Left lobe of liver (tissue), 2 donors: Measurements from ENCODE around the gene EHD4. TPM values are rescaled to one million over a fixed set of nuclear protein-coding genes. Genes with fewer than 3 reads are reported as not detected.

ENCODE experiments used
- ATAC-seq: fragments of 200-7000 bp; cut with Tn5 transposase; one replicate; pipeline ENCODE4 v1.9.1; 2020; ENCODE audit warnings: mild to moderate bottlenecking, moderate library complexity
- DNase-seq: peaks from one replicate; pipeline ENCODE4 v3.0.0-alpha.2; 2020; ENCODE audit warnings: low spot score
- total RNA-seq: library from RNA; stranded (reverse); gene quantifications from one replicate; pipeline ENCODE4 v1.2.1, GENCODE V29; 2021
- donor health status: DM: no; HTN: no; CAD: no; lungs with moderate emphysema.
- donor health status: DM: no; HTN: yes; CAD: no.

EHD4 gene
- total RNA-seq, 1 donor from 2014 or later, result 5.3 TPM

DNA sequence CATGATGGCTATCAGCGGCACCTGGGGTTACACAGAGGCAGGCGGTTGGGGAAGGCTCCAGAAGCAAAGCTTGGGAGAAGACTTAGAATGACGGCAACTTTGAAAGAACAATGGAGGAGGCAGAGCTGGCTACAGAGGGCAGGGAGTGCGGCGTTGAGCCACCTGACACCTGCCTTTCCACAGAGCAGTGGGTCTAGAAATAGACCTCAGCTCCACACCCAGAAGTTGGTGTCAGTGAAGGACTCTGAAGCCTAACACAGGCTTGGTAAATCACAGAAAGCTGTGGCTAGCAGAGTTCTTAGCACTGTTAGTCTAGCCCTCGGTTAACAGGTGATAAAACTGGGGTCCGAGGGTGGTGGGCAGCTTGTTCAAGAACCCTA lies 23.1 kb upstream of the EHD4 start:
- ATAC-seq, result no peak
- no peak for DNase-seq

DNA sequence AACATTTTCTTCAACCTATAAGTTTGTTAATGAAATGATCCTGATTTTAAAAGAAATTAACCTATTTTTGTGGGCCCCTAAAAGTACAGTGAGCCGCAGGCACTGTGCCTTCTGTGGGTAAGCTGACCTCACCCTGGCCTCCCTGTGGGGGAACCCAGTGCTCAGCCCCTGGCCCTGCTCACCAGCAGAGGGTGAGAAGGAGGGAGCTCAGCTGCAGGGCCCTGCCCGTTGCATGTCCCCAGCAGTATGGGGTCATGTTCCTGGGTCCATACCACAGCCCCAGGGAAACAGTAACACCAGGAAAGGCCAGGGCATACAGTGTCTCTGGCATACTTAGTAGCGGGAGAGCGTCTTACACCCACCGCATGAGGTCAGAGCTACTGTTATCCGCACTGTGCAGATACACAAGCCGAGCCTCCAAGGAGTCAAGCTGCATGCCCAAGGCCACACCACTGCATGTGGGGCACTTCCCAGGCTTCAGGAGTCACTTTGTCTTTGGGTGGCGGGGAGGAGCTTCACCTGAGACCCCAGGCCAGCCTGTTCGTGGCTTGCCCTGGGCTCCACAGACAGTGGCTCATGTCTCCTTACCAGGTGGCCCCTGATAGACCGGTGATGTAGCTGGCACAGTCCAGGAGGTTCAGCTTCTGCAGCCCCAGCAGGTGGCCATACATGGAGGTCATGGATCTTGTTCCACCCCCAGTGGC lies 22.6 kb upstream of the EHD4 start:
- DNase-seq (no peak), ATAC-seq (no peak)

DNA sequence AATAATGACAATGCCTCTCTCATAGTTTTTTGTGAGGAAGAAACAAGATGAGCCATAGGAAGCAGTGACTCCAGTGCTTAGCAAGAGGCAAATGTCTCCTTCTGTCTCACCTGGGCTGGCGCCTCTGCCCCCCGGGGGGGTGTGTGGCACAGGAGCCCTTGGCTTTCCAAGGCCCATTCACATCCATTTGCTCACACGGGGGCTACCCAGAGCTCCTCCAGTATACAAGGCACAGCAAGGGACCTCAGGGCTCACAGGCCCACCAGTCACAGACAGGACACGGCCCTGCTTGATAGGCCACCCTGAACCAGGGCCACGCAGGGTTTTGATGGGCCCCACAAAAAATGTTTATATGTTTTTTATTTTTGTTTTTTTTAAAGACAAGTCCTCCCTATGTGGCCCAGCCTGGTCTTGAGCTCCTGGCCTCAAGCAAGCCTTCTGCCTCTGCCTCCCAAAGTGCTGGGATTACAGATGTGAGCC lies 21.9 kb upstream of the EHD4 start:
- ATAC-seq (no peak), DNase-seq (no peak)

DNA sequence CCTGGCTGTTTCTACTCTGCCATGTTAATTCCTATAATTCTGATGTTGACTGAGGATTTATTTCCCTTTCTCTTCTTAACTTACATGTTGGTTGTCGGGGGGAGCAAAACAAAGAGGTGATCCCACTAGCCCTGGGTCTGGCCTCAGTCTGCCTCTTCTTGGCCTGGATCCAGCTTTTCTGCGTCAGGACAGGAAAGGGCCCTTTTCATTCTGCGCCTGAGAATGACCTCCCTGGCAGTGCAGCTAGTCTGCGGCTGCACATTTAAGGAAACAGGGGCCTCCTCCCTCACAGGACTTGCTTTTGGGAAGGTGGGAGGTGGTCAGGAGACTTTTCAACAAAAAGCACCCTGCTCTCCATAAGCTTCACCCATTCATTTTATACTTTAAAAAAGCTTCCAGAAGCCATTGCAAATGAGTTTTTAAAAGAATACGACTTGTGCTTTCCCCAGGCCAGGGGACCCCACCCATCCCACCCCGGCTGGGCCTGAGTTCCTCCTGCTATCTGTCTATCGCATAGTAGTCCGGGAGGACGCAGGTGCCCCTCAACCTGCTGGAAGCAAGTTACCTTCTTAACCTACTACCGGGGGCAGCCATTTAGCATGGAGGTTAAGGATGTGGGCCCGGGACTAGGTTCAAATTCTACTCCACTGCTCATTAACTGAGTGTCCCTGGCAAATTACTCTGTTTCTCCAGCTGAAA lies 21.3 kb upstream of the EHD4 start:
- DNase-seq, result no peak

DNA sequence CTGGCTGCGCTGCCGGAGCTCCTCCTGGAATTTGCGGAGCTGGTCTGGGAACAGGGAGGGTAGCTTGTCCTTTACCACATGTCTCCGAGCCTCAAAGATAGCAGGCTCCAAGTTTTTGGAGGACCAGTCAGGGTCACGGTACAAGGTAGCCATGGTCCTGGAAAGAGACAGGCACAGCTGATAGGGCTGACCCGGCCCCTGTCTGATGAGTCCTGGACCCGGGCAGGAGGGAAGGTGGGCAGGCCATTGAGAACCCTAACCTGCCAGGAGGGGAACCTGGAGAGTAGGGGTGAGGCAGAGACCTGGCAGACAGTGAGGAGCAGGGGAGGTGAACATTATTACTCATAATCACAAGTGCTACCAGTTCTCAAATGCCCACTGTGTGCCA lies 20.4 kb upstream of the EHD4 start:
- no peak for ATAC-seq
- DNase-seq, result no peak

More for the DNA sequence above, 21.3 kb upstream of the EHD4 start:
- no peak for ATAC-seq

DNA sequence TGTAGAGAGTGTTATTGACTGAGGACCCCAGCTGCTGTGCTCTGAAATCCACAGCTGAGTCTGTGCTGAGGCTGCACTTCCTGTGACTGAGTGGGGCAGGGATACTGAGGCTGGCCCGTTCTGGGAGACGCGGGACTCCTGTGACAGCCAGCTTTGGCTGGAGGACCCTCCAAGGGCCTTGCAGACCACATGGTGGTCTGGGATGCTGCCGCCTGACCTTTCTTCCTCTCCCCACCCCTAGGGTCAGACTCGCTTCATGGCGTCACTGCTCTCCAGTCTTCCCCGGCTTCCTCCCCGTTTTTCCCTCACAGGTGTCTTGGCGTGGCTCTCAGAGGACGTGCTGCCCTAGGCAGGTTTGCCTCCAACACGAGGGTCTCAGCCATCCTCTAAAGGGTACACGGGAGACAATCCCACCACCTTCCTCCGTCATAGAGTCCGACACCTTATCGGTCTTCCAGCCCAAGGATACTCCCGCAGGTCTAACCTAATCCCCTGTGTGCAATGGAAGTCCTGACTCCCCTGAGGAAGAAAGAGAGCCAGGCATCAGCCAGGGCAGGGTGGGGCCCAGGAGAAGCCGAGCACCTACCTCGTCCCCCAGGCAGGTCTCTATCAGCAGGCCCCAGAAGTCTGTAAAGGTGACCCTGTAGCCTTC lies 19.9 kb upstream of the EHD4 start:
- DNase-seq (no peak), ATAC-seq (no peak)

DNA sequence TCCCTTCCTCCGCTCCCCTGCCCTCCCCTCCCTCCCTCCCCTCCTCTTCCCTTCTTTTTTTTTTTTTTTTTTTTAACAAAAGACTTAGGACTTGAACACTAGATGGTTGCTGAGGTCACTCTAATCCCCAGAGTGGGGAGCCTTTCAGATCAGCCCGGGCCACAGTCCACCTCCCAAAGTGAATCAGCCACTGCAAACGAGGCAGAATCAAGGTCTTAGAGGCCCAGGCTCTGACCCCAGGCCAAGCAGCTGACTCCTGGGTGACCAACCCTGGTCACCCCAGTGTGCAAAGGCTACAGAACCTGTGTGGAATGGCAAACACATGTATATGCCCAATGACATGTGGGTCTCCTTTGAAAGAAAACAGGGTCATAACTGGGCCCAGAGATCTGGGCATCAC lies 18.3 kb upstream of the EHD4 start:
- ATAC-seq, result no peak
- DNase-seq, result no peak

DNA sequence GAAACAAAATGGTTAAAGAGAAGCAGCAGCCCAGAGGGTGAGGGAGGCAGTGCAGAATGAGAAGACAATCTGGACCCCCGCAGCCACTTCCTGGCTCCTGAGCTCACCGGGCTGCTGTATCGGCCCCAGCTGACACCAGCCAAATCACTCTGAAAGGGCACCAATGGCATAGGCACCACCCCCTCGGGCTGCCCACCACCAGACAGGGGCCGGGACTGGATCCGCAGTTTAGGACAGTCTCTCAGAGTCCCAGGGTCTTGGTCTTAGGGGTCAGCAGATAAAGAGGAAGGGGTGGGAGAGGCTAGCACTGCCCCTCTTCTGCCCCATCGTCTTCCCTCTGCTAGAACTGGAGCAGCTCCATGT lies 17.9 kb upstream of the EHD4 start:
- ATAC-seq (no peak), DNase-seq (no peak)

DNA sequence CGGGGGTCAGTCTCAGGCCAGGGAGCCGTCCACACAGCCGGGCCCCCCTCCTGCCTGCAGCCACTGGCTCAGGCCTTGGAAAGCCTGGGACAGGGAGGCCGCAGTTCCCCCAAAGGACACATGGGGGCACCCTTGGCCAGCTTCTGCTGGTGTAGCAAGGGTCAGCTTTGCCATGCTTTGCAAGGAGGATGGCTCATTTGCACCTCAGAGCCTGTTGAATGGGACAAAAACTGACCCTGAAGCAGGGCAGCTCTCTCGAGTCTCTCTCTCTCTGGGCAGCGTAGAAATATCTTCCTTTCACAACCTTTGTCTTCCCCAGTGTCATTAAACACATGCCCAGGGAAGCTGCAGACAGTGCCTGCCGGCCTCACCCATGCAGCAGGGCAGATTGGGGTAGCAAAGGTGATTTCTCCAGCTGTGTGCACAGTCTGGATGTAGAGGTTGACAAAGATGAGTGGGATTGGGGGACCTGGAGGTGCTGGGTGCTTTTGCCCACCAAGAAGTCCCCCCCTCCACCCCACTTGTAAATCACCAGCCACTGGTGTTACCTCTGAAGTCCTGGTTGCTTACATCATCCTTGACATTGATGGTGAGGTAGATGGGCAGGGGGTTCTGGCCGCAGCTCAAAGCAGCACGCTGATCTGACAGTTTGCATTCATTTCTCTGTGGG lies 17.4 kb upstream of the EHD4 start:
- DNase-seq, result peak; percentile 81
- ATAC-seq, result peak; percentile 97

DNA sequence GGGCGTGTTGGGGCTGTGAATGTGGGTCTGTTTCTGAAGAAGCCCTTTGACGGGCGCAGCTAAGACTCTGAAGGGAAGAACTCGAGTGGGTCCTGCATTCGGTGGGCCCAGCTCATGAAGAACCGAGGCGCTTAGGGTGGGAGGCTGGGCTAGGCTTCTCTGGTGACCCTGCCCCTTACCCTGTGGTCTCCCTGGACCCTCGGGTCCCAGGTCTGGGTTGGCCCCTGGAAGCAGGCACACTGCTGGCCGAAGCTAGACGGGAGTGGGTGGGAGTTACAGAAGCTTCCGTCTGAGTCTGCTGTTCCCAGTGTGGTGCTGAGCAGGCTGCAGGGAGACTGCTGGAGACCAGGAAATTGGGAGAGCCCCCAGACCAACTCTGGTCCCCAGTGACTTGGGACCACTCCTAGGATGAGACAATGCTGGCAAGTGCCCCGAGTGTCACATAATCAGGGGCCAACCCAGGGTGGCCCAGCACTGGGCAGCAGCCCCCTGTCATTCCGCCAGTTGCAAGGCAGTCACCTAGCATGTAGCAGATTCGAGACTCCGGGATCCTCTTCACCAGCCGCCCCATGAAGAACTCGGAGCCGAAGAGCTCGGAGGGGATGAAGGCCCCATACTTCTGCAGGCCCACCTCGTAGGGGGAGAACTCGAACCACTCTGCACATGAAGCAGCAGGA lies 16.7 kb upstream of the EHD4 start:
- no peak for ATAC-seq
- no peak for DNase-seq

DNA sequence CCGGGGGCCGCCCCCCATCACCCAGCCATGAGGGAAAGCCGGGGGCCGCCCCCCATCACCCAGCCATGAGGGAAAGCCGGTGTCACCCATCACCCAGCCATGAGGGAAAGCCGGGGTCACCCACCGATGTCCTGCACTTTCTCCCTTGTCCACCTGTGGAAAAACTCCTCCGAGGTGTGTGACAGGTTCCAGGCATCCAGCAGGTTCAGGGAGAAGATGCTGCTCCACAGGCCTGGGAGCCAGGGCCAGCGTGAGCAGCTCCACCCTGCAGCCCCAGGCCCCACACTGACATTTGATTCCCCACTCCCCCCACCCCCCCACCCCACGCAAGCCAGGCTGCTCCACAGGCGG lies 15.5 kb upstream of the EHD4 start:
- DNase-seq, result no peak
- ATAC-seq, result no peak

DNA sequence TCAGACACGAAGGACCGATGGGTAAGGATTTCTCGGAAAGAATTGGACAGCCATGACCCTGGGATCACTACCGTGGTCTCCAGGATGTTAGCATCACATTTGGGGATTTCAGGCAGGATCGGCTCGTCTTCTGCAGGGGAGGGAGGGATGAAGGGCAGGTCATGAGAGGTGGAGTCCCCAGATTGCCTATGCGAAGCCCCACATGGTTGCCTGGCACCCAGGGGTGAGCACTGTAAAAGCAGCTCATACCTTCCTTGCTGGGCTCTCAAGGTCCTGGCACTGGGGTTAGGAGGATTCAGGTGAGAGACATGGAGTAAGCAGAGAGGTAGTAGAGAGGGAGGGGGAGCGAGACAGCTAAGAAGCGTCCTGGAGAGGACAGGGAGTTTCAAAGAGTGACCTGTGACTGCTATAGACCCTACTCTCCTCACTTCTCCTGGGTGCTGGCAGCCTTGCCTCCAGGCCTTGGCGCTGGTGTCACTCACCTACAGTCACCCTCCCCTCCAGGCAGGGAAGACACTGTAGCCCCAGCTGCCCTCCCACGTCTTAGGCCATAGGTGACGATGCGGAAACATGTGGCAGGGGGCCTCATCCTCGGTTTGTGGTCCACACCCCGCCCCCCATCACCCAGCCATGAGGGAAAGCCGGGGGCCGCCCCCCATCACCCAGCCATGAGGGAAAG lies 15.0 kb upstream of the EHD4 start:
- ATAC-seq (no peak), DNase-seq (no peak)

DNA sequence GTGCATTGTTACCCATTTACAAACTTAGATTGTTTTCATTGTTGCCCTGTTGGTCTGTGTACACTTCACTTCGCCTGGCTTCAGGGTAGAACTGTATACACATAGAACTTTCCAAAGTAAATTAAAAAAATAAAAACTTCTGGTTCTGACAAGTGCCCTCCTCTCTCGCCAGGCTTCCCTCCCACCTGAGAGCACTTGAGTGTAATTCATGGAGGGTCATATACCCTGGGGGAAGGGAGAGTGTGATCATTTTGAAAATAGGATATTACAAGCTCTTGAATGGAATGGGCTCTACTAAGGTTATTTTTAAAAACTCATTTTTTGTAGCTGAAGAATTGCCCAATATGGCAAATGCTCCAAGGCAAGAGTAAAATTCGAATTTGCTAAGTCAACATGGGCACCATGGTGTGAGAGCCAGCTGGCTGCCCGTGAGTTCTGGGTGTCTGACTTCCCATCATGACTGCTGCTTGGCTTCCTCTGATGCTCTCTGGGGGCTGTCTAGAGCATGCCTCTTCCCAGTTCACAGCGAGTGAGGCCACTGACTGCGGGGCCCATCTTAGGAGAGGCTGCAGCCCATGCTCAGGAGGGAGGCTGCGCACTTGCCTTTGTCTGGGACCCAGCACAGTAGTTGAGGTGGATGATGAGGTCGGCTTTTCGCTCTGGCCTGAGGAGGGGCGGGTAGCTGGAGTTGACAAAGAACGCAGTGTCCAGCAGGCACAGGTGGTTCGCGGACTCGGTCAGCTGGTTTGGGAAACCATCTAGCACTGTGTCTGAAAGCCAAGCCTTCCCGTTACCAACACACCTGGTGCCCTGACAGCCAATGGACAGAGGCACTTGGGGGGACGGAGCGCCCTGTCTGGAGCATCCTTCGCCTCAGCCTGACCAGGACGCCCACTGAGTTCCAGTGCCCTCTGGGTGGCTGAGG lies 13.1 kb upstream of the EHD4 start:
- DNase-seq (no peak), ATAC-seq (no peak)

DNA sequence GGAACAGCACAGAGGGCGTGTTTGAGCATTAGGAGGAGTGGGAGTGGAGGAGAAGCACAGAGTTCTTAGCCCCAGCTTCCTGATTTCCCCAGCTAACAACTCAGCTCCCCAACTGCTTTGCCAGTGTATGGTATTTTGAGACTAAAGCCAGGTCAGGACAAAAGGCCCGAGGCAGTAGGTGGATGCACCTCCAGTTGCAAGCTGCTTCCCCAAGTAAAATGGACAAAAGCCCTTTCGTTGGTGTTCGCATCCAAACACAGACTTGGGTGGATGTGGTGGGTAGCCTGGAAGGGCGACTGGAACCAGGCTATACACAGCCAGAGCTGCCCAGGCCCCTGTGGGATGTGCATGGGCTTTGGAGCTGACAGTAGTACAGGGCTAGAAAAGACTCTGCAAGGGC lies 12.3 kb upstream of the EHD4 start:
- ATAC-seq (no peak), DNase-seq (no peak)

DNA sequence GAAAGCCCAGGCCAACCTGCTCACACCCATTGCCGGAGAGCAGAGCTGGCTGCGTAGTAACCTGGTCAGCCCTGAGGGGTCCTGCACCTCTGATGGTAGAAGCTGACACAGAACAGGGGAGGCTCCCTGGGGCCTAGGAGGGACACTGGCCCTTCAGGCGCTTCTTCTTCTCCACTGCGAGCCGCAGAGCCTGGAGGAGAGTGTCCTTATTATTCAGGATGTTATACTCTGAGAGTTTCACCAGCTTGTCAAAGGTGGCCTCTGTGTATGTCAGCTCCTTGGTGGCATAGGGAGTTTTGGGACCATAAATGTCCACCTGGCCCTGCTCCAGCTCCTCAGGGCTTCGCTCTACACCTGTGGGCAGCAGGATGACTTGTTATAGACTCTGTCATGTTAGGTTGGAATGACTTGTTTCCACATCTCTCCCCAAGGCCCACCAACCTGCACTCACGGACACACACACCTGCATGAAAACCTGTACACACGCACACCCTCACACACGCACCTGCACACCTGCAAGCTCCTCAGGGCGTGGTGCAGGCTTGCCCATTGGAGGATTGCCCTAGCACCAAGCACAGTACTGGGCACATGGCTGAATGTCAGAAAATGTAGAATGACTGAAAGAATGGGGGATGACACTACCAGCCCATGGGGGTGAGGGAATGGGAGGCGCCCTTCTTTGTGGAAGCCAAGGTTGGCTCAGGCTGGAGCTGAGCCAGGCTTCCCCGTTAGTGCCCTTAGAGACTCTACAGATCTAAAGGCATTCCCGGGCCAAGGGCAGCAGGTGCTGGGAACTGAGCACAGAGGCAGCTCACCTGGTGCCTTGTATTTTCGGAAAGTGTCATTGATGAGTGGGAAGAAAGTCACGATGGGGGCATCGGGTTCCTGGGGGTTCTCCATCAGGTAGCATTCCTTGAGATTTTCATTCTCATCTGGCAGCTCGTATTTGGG lies 11.5 kb upstream of the EHD4 start:
- ATAC-seq, result no peak
- DNase-seq, result no peak

DNA sequence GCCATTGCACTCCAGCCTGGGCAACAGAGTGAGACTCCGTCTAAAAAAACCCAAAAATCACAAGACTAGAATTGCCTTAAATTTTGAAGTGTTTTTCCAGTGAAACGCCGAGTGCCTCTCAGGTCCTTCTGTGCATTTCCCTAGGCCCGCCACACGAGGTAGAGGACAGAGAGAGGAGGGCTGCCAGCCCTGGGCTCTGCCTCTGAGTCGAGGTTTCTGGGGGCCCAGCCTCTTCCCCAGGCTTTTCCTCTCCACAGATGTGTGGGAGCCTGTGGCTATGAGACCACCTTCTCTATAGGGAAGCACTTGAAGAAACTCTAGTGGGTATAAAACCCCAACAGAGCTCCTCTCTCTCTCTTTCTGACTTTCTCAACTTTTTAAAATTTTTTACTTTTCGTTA lies 10.9 kb upstream of the EHD4 start:
- ATAC-seq, result no peak
- peak; percentile 22 for DNase-seq

DNA sequence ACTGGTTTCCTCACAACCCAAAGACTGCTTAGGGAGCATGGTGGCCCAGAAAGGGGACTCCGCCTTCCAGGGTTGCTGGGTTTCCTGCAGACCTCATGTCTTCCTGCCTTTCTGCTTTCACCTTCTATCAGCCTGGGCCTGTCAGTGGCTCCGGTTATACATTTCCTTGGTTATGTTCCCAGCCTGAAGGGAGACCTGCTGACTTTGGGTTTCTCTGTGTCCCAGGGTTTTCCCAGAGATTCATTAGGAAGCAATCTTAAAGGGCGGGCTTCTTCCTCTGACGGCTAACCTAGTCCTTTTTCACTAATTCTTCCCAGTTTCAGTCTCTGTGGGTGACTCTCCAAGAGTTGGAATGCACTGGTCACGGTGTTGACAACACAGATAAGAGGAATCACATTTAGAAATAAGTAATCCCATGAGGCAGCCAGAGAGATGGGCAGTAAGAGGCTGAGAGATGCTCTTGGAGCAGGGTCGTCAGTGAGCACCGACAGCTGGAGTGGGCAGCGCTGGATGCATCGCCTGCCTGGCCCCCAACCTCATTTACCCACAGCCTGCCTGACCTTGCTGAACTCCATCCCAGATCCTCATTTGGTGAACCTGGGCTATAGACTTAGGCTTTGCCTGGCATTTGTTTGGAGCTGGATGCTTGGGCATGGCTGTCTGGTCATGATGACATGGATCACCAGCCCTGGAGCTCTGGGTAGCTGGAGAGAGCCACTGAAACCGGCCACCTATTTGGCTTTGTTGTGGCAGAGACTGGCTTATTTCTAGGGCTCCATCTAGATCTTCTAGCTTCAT lies 10.0 kb upstream of the EHD4 start:
- ATAC-seq, result no peak
- DNase-seq, result peak; percentile 28
